LNCaP clone FGC (cell line): ENCODE results near the gene VAMP8.

Experiments used
- DNase-seq: peaks from one replicate; pipeline ENCODE4 v3.0.0-alpha.2; 2011; ENCODE audit warnings: low read depth
- H3K4me3 ChIP-seq: 2 replicates; pipeline ENCODE4 v1.5.1; 2011; ENCODE audit warnings: mild to moderate bottlenecking, low read depth, low read length, control low read depth
- CTCF ChIP-seq: IDR thresholded peaks from 2 replicates; pipeline ENCODE4 v1.5.1; 2012; ENCODE audit warnings: mild to moderate bottlenecking; ENCODE audit not compliant: control insufficient read depth, insufficient read depth; ENCODE audit errors: extremely low read depth

Gene VAMP8

DNA sequence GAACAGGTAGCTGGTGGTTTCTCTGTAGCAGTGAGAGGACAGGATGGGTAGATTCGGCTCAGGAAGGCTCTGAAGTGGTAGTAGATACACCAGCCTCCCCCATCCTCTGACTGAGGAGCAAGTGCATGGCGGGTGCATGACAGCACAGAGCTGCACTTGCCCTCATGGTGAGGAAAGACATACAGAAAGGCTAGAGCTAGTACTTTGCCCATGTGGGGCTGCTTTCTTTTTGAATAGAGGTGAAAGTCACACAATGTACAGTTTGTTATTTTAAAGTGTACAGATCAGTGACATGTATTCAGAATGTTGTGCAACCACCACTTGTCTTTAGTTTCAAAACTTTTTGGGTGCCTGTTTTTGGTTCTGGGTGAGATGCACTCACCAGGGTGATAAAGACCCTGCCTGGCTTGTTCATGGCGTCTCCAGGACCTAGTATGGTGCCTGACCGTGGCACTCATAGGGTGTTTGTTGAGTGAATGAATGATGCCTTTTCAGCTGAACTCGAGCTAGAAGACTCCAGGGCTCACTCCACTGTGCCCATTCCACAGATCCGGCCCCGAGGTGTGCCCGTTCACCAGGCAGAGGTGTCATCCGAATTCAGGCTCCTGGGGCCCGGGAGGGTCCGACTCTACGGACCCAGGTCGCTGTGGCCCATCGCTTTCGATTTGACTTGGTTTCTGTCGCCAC, 6.4 kb downstream of the VAMP8 start:
- TF ChIP-seq CTCF, result no peak
- no peak for DNase-seq
- no peak overlapping the region for H3K4me3 ChIP-seq

- no peak for TF ChIP-seq CTCF
- H3K4me3 ChIP-seq, result no peak within 1 kb of the TSS
Measured at GRCh38 chr2:85584354-85584856, 7.0 kb downstream of the VAMP8 start, which contains the start of gene VAMP5. Gene VAMP5, plus strand, starts transcription at chr2:85584431. Its CDS starts 60 bp downstream, at chr2:85584491.

GRCh38 chr2:85584857-85585780, 7.7 kb downstream of the VAMP8 start:
- H3K4me3 ChIP-seq, result no peak overlapping the region
- DNase-seq, result no peak
- no peak for TF ChIP-seq CTCF

More at GRCh38 chr2:85584354-85584856, 7.0 kb downstream of the VAMP8 start, which contains the start of gene VAMP5:
- DNase-seq, result no peak

DNA sequence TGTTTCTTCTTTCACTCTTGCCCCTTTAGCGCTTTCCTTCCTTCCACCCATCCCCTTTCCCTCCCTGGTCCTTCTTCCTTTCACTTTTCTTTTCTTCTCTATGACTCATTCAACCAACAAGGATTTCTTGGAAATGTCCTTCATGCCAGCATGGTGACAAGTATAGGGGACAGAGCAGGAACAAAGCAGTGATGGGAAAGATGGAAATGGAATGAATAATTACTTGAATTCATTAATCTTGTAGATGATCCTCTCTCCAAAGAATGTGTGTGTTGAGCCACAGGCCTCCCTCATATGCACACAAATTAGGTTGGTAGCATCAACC, 8.4 kb downstream of the VAMP8 start:
- no peak overlapping the region for H3K4me3 ChIP-seq
- no peak for TF ChIP-seq CTCF
- DNase-seq, result no peak

DNA sequence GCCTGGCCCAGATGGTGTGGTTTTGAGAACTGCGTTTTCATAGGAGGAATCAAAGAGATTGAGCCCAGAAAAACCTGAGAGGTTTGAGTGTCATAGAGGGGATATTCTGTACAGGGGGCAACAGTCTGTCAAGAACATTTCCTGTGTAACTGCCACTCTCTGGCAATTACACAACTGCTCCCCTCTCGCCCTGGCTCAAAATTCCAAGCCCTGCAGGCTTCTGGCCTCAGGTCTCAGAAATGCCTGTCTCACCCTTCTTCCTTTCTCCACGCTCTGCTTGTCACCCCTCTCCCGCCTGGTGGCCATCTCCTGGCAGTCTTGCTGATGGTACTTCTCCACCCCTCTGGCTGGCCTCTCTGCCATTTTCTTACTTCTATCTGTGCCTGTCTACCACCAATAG, 10.8 kb downstream of the VAMP8 start:
- no peak overlapping the region for H3K4me3 ChIP-seq
- no peak for TF ChIP-seq CTCF
- no peak for DNase-seq

- H3K4me3 ChIP-seq, result no peak overlapping the region
- no peak for TF ChIP-seq CTCF
- DNase-seq, result no peak
Measured at GRCh38 chr2:85588645-85589044, 11.3 kb downstream of the VAMP8 start.
